Trophoblast cell (in vitro differentiated cells and primary cell): Measurements from ENCODE around the gene ACTN3.
"Not testable (repeated sequence)": the region's sequence is repeated elsewhere in the genome, so short reads cannot be mapped to it uniquely, and the experiment has no call there.

Source experiments
- DNase-seq, 2 donors: peaks; one replicate each; pipeline ENCODE4 v3.0.0-alpha.2; 2016
- H2AFZ ChIP-seq: 2 replicates; pipeline ENCODE4 v1.6.1; 2013; ENCODE audit warnings: low read length, moderate library complexity, mild to moderate bottlenecking; ENCODE audit not compliant: insufficient read depth, poor library complexity
- H2AK5ac ChIP-seq: 2 replicates; pipeline ENCODE4 v1.6.1; 2013; ENCODE audit warnings: mild to moderate bottlenecking, low read length
- H2BK120ac ChIP-seq: 2 replicates; pipeline ENCODE4 v1.6.1; 2013; ENCODE audit warnings: low read length, mild to moderate bottlenecking, moderate library complexity; ENCODE audit not compliant: insufficient read depth, poor library complexity
- H2BK12ac ChIP-seq: 2 replicates; pipeline ENCODE4 v1.6.1; 2013; ENCODE audit warnings: mild to moderate bottlenecking, low read length, moderate library complexity
- H2BK5ac ChIP-seq: 2 replicates; pipeline ENCODE4 v1.6.1; 2013; ENCODE audit warnings: low read length, low read depth, moderate library complexity, mild to moderate bottlenecking; ENCODE audit not compliant: poor library complexity
- H3K14ac ChIP-seq: 2 replicates; pipeline ENCODE4 v1.6.1; 2013; ENCODE audit warnings: mild to moderate bottlenecking, low read length
- H3K18ac ChIP-seq: 2 replicates; pipeline ENCODE4 v1.6.1; 2013; ENCODE audit warnings: mild to moderate bottlenecking, low read length
- H3K23ac ChIP-seq: 2 replicates; pipeline ENCODE4 v1.6.1; 2013; ENCODE audit warnings: low read length
- H3K27ac ChIP-seq: 2 replicates; pipeline ENCODE4 v1.5.1; 2013; ENCODE audit warnings: low read depth, mild to moderate bottlenecking, inconsistent platforms, low read length, moderate library complexity
- H3K27me3 ChIP-seq: 2 replicates; pipeline ENCODE4 v1.6.1; 2013; ENCODE audit warnings: inconsistent platforms, mild to moderate bottlenecking, low read length, moderate library complexity; ENCODE audit not compliant: insufficient read depth
- H3K36me3 ChIP-seq, 2 experiments: 1 replicate in 1 of 2; 2 replicates in 1 of 2; pipeline ENCODE4 v1.6.1; 2013; ENCODE audit warnings: low read length in 2 of 2, mild to moderate bottlenecking in 2 of 2, moderate library complexity in 1 of 2; ENCODE audit not compliant: insufficient read depth in 2 of 2, control insufficient read depth in 1 of 2
- H3K4ac ChIP-seq: 2 replicates; pipeline ENCODE4 v1.6.1; 2013; ENCODE audit warnings: low read depth, mild to moderate bottlenecking, low read length, moderate library complexity
- H3K4me1 ChIP-seq, 2 experiments: 1 replicate in 1 of 2; 2 replicates in 1 of 2; pipeline ENCODE4 v1.6.1; 2013; ENCODE audit warnings: low read length in 2 of 2, mild to moderate bottlenecking in 2 of 2, moderate library complexity in 1 of 2; ENCODE audit not compliant: insufficient read depth in 2 of 2, control insufficient read depth in 1 of 2
- H3K4me2 ChIP-seq: 2 replicates; pipeline ENCODE4 v1.6.1; 2013; ENCODE audit warnings: inconsistent platforms, mild to moderate bottlenecking, low read length, moderate library complexity
- H3K4me3 ChIP-seq: 2 replicates; pipeline ENCODE4 v1.5.1; 2013; ENCODE audit warnings: mild to moderate bottlenecking, low read depth, low read length, inconsistent platforms
- H3K79me1 ChIP-seq: one replicate; pipeline ENCODE4 v1.6.1; 2013; ENCODE audit warnings: low read length
- H3K79me2 ChIP-seq: 2 replicates; pipeline ENCODE4 v1.6.1; 2013; ENCODE audit warnings: low read length, mild to moderate bottlenecking; ENCODE audit not compliant: control insufficient read depth, insufficient read depth, poor library complexity
- H3K9ac ChIP-seq: 2 replicates; pipeline ENCODE4 v1.6.1; 2013; ENCODE audit warnings: mild to moderate bottlenecking, low read length
- H3K9me3 ChIP-seq: 2 replicates; pipeline ENCODE4 v1.6.1; 2013; ENCODE audit warnings: low read depth, mild to moderate bottlenecking, control low read depth, inconsistent platforms, low read length; ENCODE audit not compliant: insufficient read depth
- H4K12ac ChIP-seq: 2 replicates; pipeline ENCODE4 v1.6.1; 2013; ENCODE audit warnings: low read depth, mild to moderate bottlenecking, low read length, moderate library complexity
- H4K8ac ChIP-seq: 2 replicates; pipeline ENCODE4 v1.6.1; 2013; ENCODE audit warnings: low read depth, mild to moderate bottlenecking, low read length, moderate library complexity
- H4K91ac ChIP-seq: one replicate; pipeline ENCODE4 v1.6.1; 2013; ENCODE audit warnings: low read depth, mild to moderate bottlenecking, low read length, moderate library complexity
- WGBS: extraction: QIAGEN DNeasy Blood & Tissue Kit; methylation state at CpG from one replicate; pipeline ENCODE4 v1.1.7; 2013; ENCODE audit warnings: missing lambda C conversion rate; ENCODE audit not compliant: insufficient read length, insufficient coverage; ENCODE audit errors: extremely low coverage; 5-methylcytosine and 5-hydroxymethylcytosine counted together

The ACTN3 gene

GRCh38 chr11:66540598-66540997 lies 6.1 kb upstream of the ACTN3 start:
- H3K4me1 ChIP-seq, H3K23ac ChIP-seq, H4K12ac ChIP-seq, H2AK5ac ChIP-seq, H2AFZ ChIP-seq, H3K4me3 ChIP-seq, H4K91ac ChIP-seq, H2BK120ac ChIP-seq, H3K9ac ChIP-seq, H3K79me2 ChIP-seq, H3K27ac ChIP-seq, DNase-seq, H3K79me1 ChIP-seq, H3K18ac ChIP-seq, H4K8ac ChIP-seq, H3K9me3 ChIP-seq, H2BK5ac ChIP-seq, H3K14ac ChIP-seq, H2BK12ac ChIP-seq, H3K27me3 ChIP-seq, H3K4ac ChIP-seq, H3K4me2 ChIP-seq: not testable (repeated sequence)
- no CpG with 5 or more reads among the region's 8 CpGs for WGBS
- peaks cover 10 to 15% of the 10 kb centered on the region in 2 experiments for H3K36me3 ChIP-seq

GRCh38 chr11:66541892-66542291 lies 4.8 kb upstream of the ACTN3 start:
- H3K4me1 ChIP-seq = peaks cover 3 to 5% of the 10 kb centered on the region in 2 experiments
- no peak overlapping the region for H3K4me3 ChIP-seq
- no peak overlapping the region for H3K18ac ChIP-seq
- no peak overlapping the region for H3K27ac ChIP-seq
- DNase-seq = no peak
- no peak overlapping the region for H3K14ac ChIP-seq
- no peak overlapping the region for H4K91ac ChIP-seq
- no peak overlapping the region for H4K12ac ChIP-seq
- no peak overlapping the region for H2BK12ac ChIP-seq
- no peak overlapping the region for H3K23ac ChIP-seq
- no peak overlapping the region for H2AFZ ChIP-seq
- peaks cover 5% of the 10 kb centered on the region for H3K79me2 ChIP-seq
- no peak overlapping the region for H3K4ac ChIP-seq
- H3K4me2 ChIP-seq = no peak overlapping the region
- no peak overlapping the region for H3K9ac ChIP-seq
- peaks cover 7% of the 10 kb centered on the region for H3K79me1 ChIP-seq
- no peak overlapping the region for H4K8ac ChIP-seq
- H3K27me3 ChIP-seq = no peaks in the 10 kb centered on the region
- H2AK5ac ChIP-seq = no peak overlapping the region
- H3K9me3 ChIP-seq = peaks cover 5% of the 10 kb centered on the region
- no peak overlapping the region for H2BK120ac ChIP-seq
- H2BK5ac ChIP-seq = no peak overlapping the region
- H3K36me3 ChIP-seq = peaks cover 5 to 13% of the 10 kb centered on the region in 2 experiments
- WGBS = no CpG with 5 or more reads among the region's 4 CpGs

GRCh38 chr11:66542362-66542761 lies 4.3 kb upstream of the ACTN3 start:
- no peaks in the 10 kb centered on the region for H3K27me3 ChIP-seq
- H3K23ac ChIP-seq = no peak overlapping the region
- no peak overlapping the region for H2BK5ac ChIP-seq
- no peak overlapping the region for H4K8ac ChIP-seq
- no peak overlapping the region for H3K27ac ChIP-seq
- no peak overlapping the region for H2AK5ac ChIP-seq
- H3K79me2 ChIP-seq = peaks cover 5% of the 10 kb centered on the region
- no peak overlapping the region for H4K12ac ChIP-seq
- H3K4ac ChIP-seq = no peak overlapping the region
- no peak overlapping the region for H3K4me3 ChIP-seq
- H3K4me1 ChIP-seq = peaks cover 3 to 5% of the 10 kb centered on the region in 2 experiments
- no peak overlapping the region for H4K91ac ChIP-seq
- no peak for DNase-seq
- no peak overlapping the region for H3K4me2 ChIP-seq
- no peak overlapping the region for H3K14ac ChIP-seq
- peaks cover 5 to 13% of the 10 kb centered on the region in 2 experiments for H3K36me3 ChIP-seq
- WGBS = no CpG with 5 or more reads among the region's 10 CpGs
- no peak overlapping the region for H3K9ac ChIP-seq
- no peak overlapping the region for H3K18ac ChIP-seq
- H2BK12ac ChIP-seq = no peak overlapping the region
- H2AFZ ChIP-seq = no peak overlapping the region
- H3K79me1 ChIP-seq = peaks cover 7% of the 10 kb centered on the region
- H3K9me3 ChIP-seq = peaks cover 5% of the 10 kb centered on the region
- H2BK120ac ChIP-seq = no peak overlapping the region

GRCh38 chr11:66543263-66544107 lies 3.2 kb upstream of the ACTN3 start:
- H2AFZ ChIP-seq = no peak overlapping the region
- H2BK12ac ChIP-seq = no peak overlapping the region
- H2AK5ac ChIP-seq = no peak overlapping the region
- H3K23ac ChIP-seq = no peak overlapping the region
- H3K4ac ChIP-seq = no peak overlapping the region
- no peak overlapping the region for H3K27ac ChIP-seq
- H3K14ac ChIP-seq = no peak overlapping the region
- no CpG with 5 or more reads among the region's 26 CpGs for WGBS
- H4K91ac ChIP-seq = no peak overlapping the region
- no peak overlapping the region for H4K12ac ChIP-seq
- H3K4me1 ChIP-seq = peaks cover 3 to 5% of the 10 kb centered on the region in 2 experiments
- H3K4me2 ChIP-seq = no peak overlapping the region
- H3K79me2 ChIP-seq = peaks cover 5% of the 10 kb centered on the region
- H4K8ac ChIP-seq = no peak overlapping the region
- H3K9me3 ChIP-seq = peaks cover 5% of the 10 kb centered on the region
- DNase-seq = no peak
- H3K4me3 ChIP-seq = no peak overlapping the region
- peaks cover 7% of the 10 kb centered on the region for H3K79me1 ChIP-seq
- no peak overlapping the region for H3K18ac ChIP-seq
- no peak overlapping the region for H2BK120ac ChIP-seq
- H3K9ac ChIP-seq = no peak overlapping the region
- no peaks in the 10 kb centered on the region for H3K27me3 ChIP-seq
- H2BK5ac ChIP-seq = no peak overlapping the region
- H3K36me3 ChIP-seq = peaks cover 5 to 13% of the 10 kb centered on the region in 2 experiments
